Stimulated activated CD4-positive, alpha-beta T cell treated with anti-CD3 and anti-CD28 coated beads, Interleukin-4, amount 100 ng/mL, for 48 hours (primary cell): ENCODE results near the gene POLR2F.

Experiments
- DNase-seq, 2 donors: peaks; one replicate each; pipeline ENCODE4 v3.0.0-alpha.2; 2020; ENCODE audit warnings: low read depth in 2 of 2

Gene POLR2F

DNA sequence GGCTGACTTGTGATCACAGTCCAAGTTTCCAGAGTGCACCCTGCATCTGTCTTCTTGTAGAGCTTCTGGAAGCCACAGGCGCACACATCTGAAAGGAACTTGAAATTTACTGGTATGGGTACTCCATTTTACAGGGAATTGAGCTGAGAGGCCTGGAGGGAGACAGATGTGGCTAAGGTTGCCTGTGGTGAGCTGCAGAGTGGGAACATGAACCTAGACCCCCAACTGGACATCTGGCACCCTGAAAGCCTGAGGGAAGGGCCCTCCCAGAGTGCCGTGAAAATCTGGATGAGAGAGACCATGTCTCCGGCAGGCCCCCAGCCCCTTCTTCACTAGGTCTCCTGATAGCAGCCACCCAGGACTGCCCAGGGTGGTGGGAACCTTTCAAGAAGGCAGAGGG, 53.4 kb downstream of the POLR2F start:
- DNase-seq, result no peak

DNA sequence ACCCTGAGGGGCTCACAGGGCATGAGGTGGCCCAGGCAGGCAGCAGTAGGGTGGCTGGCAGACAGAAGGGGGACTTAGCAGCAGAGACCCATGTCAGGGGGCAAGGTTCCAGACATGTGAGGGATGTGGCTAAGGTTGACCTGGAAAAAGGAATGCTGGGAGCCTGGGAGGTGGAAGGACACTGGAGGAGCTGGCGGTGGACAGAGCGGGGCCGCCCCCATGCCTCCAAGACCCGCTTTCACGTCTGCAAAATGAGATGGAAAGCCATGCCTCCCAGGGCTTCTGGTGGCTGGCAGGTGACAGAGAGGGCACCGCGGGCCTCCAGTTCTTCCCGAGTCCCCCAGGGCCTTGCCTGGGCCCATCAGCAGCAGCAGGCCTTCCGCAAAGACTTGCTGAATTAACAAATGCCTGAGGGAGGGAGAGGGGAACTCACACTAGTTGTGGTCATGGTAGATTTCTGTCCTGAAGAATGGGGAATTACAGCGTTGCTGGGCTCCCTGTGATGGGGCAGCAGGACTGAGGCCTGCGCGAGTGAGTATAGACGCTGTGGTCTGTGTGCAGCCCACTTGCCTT, 53.9 kb downstream of the POLR2F start:
- DNase-seq, result no peak

DNA sequence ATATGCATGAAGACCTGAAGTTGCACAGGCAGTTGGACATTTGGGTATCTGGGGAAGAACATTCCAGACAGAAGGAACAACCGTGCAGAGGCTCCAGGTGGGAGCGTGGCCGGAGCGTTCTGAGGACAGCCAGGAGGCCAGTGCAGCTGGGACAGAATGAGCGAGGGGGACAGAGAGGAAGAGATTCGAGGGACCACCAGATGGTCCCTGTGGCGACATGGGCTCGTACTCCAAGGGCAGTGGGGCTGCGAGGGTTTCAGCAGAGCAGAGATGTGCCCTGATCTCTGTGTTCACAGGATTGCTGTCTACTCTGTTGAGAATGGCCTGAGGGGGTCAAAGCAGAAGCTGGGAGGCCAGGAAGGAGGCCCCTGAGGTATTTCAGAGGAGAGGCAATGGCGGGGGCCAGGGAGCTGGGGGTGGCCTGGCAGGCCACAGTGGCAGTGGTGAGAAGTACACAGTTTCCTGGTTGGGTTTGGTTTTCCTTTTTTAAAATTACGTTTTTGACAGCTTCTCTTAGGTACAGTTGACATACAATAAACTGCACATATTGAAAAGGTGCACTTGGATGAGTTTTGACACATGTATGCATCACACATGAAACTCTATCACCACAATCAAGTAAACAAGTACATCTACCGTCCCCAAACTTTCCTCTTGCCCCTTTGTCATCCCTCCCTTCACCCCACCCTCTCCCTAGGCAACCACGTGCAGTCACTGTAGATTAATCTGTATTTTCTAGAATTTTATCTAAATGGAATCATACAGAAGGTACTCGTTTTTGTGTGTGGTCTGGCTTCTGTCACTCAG, 55.7 kb downstream of the POLR2F start:
- DNase-seq, result no peak

DNA sequence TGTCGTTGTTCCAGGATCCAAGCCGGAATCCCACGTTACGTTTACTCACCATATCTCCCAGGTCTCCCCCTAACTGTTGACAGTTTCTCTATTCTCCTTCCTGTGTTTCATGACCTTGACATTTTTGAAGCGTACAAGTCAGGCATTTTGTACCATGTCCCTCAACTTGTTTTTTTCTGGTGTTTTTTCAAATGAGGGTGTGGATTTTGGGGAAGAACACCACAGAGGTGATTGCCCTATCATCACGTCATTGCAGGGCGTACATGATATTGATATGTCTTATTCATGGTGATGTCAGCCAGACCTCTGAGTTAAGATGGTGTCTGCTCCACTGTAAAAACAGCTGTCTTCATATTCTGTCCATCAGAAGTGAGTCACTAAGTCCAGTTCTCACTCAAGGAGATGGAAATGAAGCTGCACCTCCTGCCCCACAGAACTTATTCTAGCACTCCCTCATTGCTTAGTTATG, 59.1 kb downstream of the POLR2F start:
- no peak for DNase-seq

DNA sequence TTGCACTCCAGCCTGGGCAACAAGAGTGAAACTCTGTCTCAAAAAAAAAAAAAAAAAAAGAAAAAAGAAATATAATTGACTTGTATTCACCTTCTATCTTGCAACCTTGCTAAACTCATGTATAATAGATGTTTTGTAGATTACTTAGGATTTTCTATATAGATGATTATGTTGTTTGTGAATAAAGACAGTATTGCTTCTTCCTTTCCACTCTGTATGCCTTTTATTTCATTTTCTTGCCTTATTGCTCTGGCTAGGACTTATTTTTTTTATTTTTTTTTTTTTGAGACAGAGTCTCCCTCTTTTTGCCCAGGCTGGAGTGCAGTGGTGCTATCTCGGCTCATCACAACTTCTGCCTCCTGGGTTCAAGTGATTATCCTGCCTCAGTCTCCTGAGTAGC, 60.6 kb downstream of the POLR2F start:
- no peak for DNase-seq

DNA sequence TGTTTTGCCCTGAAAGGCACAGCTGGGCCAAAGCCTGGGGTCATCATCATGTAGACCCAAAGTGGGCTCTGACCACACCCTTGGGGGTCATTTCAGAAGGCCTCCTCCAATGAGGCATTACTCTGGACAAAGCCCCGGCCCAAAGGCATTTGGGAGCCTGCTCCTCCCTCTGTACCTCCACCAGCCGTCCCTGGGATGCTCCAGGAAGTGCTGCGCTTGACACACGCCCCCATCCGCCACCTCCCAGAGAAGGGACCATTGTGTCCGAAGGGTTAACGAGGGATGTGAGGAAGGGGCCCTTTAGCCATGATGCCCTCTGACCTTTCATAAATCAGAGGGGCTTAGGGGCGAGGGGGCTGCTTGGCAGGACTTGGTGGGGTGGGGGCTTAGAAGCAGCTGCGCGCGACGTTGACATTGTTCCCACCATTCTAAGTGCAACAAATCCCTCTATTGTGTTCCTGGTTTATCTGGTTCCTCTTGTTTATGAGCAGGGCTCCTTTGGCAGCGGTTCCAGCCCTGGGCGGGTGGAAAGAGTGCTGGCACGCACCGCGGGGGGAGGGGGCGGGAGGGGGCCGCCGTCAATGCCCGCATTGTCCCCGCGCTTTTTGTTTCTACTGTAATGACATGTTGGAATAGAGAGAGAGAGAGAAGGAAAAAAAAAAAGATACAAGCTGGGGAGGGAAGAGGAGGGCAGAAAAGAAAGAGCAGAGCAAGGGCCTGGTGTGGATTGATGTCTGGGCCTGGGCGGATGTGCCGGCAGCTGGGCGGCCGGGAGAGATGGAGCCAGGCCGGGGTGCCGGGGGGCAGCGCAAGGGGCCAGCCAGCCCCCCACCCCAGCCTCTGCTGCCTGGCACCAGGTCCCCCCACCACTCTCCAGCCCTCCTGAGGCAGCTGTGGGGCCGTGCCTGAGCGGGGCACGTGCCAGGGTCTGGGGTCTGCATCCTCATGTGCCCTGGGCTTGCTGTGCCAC, 63.0 kb downstream of the POLR2F start:
- no peak for DNase-seq

DNA sequence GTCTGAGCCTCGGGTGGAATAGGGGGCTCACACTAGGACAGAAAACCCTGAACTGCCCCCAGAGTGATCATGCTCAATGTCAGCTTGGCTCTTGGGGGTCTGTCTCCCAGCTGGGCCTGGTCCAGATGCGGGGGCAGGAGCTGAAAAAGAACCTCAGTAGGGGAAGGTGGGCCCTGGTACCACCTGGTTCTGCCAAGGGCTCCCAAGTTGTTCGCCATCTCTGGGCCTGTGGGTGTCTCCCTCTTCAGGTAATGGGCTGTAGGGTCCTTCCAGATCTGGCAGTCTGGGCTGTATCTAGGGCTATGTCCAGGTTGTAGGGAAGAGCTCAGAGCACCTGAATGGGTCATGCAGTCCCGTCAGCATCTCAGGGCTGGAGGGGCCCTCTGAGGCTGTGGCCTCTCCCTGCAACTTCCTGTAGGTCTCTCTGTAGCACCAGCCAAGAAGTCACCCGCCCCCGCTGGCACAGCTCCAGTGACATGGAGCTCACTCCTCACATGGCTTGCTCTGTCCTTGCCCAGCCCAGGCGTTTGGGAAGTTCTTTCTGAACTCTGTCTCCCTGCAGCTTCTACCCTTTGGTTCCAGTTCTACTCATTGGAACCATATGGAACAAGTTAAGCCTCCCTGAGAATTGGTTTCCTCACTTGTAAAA, 63.9 kb downstream of the POLR2F start:
- no peak for DNase-seq

DNA sequence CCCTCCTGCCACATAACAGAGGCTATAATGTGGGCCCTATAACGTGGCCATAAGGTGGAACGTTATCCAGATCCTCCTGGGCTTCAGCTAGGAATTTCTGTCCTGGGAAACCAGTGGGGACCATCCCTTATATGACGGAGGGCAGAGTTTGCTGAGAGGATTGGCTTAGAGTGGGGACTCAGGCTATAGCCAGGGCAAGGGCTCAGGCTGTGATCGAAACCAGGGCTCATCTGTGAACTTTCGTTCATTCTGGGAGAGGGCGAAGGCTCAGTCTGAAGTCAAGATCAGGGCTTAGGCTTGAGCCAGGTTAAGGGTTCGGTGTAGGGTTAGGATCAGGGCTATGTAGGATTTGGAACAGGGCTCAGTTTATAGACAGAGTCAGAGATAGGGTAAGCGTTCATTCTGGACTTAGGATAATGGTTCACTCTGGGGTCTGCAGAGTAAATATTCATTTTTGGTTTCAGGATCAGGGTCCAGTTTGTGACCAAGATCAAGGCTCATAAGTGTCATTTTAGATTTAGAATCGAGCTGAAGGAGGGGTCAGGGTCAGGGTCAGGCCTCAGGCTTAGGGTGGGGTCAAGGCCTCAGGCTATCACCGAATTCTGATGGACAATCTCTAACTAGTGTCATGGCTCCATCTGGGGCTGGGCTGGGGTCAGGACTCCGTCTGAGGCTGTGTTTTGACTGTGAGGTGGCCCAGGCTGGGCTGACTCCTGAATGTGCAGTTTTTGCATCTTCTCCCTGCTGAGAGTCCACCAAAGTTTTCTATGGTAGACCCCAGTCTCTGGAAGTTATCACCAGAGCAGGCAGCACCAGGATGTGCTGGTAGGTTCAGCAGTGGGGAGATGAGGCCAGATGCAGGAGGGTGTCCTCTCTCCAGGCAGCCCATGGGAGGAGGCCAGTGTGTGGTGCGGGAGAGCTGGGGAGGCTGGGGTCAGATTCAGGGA, 64.7 kb downstream of the POLR2F start:
- DNase-seq, result no peak
